Cortex of kidney (tissue), 1 donor: Measurements from ENCODE around the gene PSMA2.

Experiments
- DNase-seq: peaks from one replicate; lab custom pipeline; 2025; lab: John Stamatoyannopoulos, UW

PSMA2 gene

GRCh38 chr7:42940985-42941847, 9.2 kb upstream of the PSMA2 start:
- DNase-seq: no peak

DNA sequence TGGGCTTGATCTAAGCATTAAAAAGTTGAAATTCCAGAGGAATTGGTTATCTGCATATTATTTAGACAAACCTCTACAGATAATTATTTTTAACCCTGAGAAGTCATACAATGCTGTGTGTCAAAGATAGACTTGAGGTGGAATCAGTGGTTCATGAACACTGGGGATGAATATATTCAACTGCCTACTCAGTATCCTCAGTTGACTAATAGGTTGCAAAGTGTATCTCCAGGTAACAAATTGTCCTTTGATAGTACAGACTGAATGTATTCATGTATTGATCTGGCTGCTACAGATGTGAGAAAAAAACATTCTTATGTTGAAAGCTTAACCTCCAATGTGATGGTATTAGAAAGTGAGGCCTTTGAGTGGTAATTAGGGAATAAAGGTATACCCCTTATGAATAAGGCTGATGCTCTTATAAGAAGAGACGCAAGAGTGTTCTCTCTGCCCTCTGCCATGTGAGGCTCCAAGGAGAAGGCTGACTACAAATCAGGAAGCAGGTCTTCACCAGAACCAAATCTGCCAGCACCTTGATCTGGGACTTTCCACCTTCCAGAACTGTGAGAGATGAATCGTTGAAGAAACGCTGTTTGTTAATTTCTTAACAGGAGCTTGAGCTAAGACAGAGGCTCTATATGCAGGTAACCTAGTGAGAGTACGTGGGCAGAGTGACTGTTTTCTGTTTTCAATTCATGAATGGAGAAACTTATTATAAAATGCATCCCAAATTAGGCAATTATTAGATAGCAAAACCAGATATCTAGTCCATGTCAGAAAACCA, 7.7 kb upstream of the PSMA2 start:
- no peak for DNase-seq

DNA sequence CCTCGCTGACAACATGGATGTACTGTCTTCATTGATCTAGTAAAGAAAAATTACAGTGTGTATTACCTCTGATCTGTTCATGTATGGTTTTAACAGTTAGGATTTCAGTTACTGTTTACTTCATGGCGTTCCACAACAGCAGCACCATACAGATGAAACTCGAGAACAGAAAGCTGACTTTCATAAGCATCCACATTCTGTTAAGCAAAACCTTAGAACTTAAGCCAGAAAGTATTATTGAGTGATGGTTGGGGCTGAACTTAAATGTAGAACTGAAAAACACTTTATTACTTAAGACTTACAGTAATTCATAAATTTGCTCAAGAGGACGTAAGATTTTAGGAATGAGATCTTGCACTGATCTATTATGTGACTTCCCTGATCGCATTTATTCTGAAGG, 3.9 kb upstream of the PSMA2 start:
- no peak for DNase-seq

DNA sequence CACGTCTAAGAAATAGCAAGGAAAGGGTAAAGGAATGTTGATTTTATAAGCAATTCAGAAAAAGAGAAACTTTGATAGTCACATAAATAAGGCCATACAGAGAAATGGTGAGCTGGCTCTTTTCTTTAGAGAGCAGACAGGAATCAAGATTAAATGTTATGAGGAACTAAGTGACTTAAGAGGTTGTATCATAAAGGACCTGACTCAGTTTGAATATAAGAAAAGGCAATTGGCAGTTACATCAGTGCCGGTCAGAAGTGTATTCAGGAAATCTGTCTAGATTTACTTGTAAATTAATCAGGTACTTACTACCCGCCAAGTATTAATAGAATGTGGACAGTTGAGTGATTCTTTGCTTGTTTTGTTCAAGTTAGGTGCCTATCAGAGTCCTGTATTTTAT, 2.3 kb upstream of the PSMA2 start:
- no peak for DNase-seq

GRCh38 chr7:42932811-42933591, 1.0 kb upstream of the PSMA2 start:
- no peak for DNase-seq

DNA sequence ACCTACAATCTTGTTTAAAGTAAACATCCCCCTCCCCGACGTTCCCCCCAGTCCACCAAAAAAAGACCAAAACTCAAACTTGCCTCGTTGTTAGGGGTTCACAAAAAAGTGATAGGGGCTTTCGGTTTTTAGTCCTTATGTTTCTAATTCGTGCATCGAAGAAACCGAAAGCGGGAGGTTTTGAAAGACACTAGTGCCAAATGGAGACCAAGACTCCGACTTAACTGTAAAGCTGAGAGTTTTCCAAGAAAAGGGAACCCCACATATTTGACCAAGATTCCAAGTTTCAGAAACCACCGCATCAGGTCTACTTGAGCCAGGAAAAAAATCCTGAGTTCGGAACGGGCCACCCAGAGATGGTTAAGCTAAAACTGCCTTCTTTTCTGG, 534 bp downstream of the PSMA2 start:
- no peak for DNase-seq

DNA sequence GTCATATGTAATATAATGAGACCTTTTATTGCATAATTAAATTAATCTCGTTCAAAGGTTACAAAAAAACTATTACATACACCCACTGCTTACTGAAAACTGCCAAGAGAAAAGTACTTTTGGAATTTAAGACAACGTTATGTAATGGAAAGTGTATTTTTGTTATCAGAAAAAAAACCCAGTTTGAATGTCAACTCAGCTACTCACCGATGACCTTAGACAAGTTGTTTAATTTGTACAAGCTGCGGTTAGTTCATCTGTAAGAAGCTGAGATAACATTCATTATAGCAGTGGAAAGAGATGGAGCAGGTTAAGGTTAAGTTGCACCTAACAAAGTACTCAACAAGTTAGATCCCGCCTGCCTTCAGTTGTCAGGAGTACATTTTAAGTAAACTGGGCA, 1.1 kb downstream of the PSMA2 start:
- DNase-seq: no peak

GRCh38 chr7:42929449-42929848, 2.5 kb downstream of the PSMA2 start:
- DNase-seq: no peak

- no peak for DNase-seq
Observed at GRCh38 chr7:42928754-42929153, 3.2 kb downstream of the PSMA2 start.

DNA sequence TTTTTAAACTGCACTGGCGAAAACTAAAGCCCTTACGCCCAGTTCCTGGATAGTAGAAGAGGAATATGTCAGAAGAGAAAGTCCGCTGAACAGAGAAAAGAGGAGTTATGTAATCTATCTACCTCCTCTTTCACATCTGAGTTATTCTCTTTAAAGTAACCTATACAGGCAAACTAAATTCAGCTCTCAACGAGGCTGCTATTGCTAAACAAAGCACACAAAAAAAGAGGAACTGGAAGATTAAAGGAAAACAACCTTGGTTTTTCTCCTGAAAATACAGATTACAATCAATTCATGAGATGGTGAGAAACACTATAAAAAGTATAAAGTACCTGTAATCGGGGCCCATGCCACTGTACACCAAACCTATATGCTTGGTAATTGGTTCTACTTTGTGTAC, 5.8 kb downstream of the PSMA2 start:
- no peak for DNase-seq

- no peak for DNase-seq
Observed at GRCh38 chr7:42925630-42926029, 6.3 kb downstream of the PSMA2 start.

DNA sequence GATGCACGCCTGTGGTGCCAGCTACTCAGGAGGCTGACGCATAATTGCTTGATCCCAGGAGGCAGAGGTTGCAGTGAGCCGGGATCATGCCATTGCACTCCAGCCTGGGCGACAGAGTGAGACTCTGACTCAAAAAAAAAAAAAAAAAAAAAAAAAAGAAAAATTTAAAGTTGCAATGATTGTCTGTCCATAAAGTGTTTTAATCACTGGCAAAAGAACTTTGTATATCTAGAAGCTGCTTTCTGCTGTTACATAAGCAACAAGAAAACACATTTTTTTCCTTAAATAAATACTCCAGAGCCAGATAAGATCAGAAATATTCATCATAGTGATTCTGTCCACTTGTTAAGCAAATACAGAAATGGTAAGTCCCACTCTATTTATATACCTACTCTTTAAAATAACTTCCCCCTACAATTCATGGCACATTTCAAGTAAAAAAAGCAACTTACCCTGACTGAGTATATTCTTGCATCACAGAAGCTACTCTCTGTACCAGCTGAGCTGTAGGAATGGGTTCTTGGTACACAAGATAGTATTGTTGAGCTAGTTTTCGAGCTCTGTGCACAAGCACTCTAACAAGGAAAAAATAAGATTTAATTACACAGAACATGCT, 7.6 kb downstream of the PSMA2 start:
- no peak for DNase-seq

DNA sequence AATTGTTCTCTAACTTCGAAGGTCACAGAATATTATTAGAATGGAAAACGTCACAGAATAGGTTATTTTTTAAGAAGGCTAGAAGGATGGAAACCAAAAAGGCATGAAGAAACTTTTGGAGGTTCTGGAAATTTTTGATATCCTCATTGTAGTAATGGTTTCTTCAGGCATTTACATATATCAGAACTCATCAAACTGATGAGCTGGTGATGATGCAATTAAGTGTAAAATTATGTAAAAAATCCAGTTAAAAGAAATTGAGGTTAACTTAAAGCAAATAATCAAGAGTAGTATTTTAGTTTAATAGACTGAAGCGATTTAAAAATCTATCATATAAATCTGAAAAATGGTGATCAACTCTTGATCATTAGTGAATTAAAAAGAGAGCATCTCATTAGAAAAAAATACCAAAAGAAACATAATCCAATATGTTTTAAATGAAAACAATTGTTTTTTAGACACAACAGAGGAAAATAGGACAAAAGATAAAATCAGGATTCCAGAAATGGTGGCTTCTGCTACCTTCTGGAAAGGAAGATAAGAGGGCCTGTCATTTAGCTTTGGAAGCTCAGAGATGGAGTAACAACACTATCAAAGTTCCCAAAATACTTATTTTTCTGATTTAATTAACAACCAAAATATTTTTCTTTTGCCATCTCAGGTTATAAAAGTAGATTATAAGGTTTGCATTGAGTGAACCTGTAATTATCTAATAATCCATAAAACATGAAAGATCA, 9.8 kb downstream of the PSMA2 start:
- no peak for DNase-seq

DNA sequence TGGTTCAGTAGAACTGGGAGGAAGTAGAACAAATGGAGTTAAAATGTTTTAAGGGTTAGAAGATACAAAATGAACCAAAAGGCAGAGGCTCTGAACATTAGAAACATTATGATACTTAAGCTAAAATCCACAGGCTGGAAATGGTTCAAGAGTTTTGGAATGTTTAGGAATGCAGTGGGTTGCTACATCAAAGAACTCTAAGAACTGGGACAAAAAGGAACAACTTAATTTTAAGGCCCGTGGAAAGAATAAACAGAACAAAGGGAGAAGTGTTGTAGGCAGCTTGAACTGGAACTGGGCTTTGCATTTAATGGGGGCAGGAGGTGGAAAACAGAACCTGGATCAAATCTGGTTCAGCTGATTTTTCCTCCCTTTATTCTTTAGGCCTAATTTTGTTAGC, 16.6 kb downstream of the PSMA2 start:
- no peak for DNase-seq

GRCh38 chr7:42914421-42915045, 17.4 kb downstream of the PSMA2 start:
- DNase-seq: no peak

DNA sequence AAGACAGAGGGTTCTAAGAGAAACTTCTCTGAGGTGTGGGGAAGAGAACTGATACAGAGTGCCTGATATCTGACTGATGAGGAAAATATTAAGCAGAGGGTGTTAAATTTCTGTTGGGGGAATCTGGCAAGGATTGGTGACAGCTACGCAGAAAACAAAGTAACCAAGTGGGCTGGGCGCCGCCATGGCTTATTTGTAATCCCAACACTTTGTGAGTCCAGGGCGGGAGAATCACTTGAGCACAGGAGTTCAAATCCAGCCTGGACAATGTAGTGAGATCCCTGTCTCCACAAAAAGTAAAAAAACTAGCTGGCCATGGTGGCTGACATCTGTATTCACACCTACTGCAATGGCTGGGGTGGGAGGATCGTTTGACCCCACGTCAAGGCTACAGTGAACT, 18.0 kb downstream of the PSMA2 start:
- DNase-seq: no peak

- no peak for DNase-seq
Observed at GRCh38 chr7:42913591-42913990, 18.4 kb downstream of the PSMA2 start.

- DNase-seq: peak; percentile 83
Observed at GRCh38 chr7:42911454-42912447, 20.2 kb downstream of the PSMA2 start, which contains the start of gene C7orf25. Gene C7orf25, minus strand, starts transcription at chr7:42912070. Its CDS starts 1,170 bp downstream, at chr7:42910900.

GRCh38 chr7:42910306-42910705, 21.7 kb downstream of the PSMA2 start:
- no peak for DNase-seq

GRCh38 chr7:42907316-42907715, 24.7 kb downstream of the PSMA2 start:
- DNase-seq: no peak
